MM.1S (cell line): Measurements from ENCODE around the gene ZNF776.

ENCODE experiments used
- DNase-seq: peaks from one replicate; pipeline ENCODE4 v3.0.0-alpha.2; 2015
- H2AFZ ChIP-seq: fragments of 300-600 bp; sonication (generic); 2 replicates; pipeline ENCODE4 v1.6.0; 2016; ENCODE audit warnings: antibody characterized with exemption, low read length
- H3F3A ChIP-seq: fragments of 300-600 bp; sonication (generic); 2 replicates; pipeline ENCODE4 v1.6.1; 2016; ENCODE audit warnings: mild to moderate bottlenecking, antibody characterized with exemption, low read length, moderate library complexity, mixed read lengths; ENCODE audit not compliant: insufficient read depth
- H3K27ac ChIP-seq: fragments of 300-600 bp; sonication (generic); 2 replicates; pipeline ENCODE4 v1.5.1; 2016; ENCODE audit warnings: mild to moderate bottlenecking, low read length
- H3K27me3 ChIP-seq: fragments of 300-600 bp; sonication (generic); replicated peaks from 2 replicates; pipeline ENCODE4 v1.6.0; 2016; ENCODE audit warnings: low read length; ENCODE audit not compliant: insufficient read depth
- H3K36me3 ChIP-seq: fragments of 300-600 bp; sonication (generic); replicated peaks from 2 replicates; pipeline ENCODE4 v1.6.1; 2016; ENCODE audit warnings: mild to moderate bottlenecking, low read length, mixed read lengths; ENCODE audit not compliant: insufficient read depth
- H3K4me1 ChIP-seq: fragments of 300-600 bp; sonication (generic); 2 replicates; pipeline ENCODE4 v1.6.1; 2016; ENCODE audit warnings: low read length, mixed read lengths
- H3K4me2 ChIP-seq: fragments of 300-600 bp; sonication (generic); 2 replicates; pipeline ENCODE4 v1.6.0; 2016; ENCODE audit warnings: low read depth, low read length
- H3K4me3 ChIP-seq: fragments of 300-600 bp; sonication (generic); 2 replicates; pipeline ENCODE4 v1.5.1; 2016; ENCODE audit warnings: low read length, mixed read lengths
- H3K79me2 ChIP-seq: fragments of 300-600 bp; sonication (generic); 2 replicates; pipeline ENCODE4 v1.6.1; 2016; ENCODE audit warnings: mixed run types, low read length, mixed read lengths
- H3K9ac ChIP-seq: fragments of 300-600 bp; sonication (generic); 2 replicates; pipeline ENCODE4 v1.6.1; 2016; ENCODE audit warnings: low read length, mixed read lengths
- H3K9me2 ChIP-seq: fragments of 300-600 bp; sonication (generic); replicated peaks from 2 replicates; pipeline ENCODE4 v1.6.1; 2016; ENCODE audit warnings: mild to moderate bottlenecking, low read length, mixed read lengths; ENCODE audit not compliant: insufficient read depth
- H3K9me3 ChIP-seq: fragments of 300-600 bp; sonication (generic); replicated peaks from 2 replicates; pipeline ENCODE4 v1.6.1; 2016; ENCODE audit warnings: mild to moderate bottlenecking, low read length, mixed read lengths; ENCODE audit not compliant: insufficient read depth
- H4K20me1 ChIP-seq: fragments of 300-600 bp; sonication (generic); 2 replicates; pipeline ENCODE4 v1.6.1; 2016; ENCODE audit warnings: mild to moderate bottlenecking, low read length, moderate library complexity, mixed read lengths; ENCODE audit not compliant: insufficient read depth
- CTCF ChIP-seq: fragments of 300-600 bp; sonication (generic); IDR thresholded peaks from 2 replicates; pipeline ENCODE4 v1.5.1; 2016; ENCODE audit warnings: antibody characterized with exemption, low read length, mixed read lengths
- EZH2 ChIP-seq: fragments of 300-600 bp; sonication (generic); optimal IDR thresholded peaks from 2 replicates; pipeline ENCODE3; 2017; ENCODE audit warnings: low read depth, mild to moderate bottlenecking, antibody characterized with exemption, low read length, mixed read lengths
- EZH2phosphoT487 ChIP-seq: fragments of 300-600 bp; sonication (generic); IDR thresholded peaks from 2 replicates; pipeline ENCODE4 v1.6.1; 2018; ENCODE audit warnings: antibody characterized with exemption, low read length

ZNF776 gene

GRCh38 chr19:57746580-57747471, at the start of gene ZNF776:
TSS of gene ZNF776 (plus strand) at chr19:57746815. CDS start at chr19:57747059, 244 bp downstream.
- Histone ChIP-seq H2AFZ (peak within 1 kb of the TSS; percentile 79), H4K20me1 (no peaks in the 10 kb centered on the region)

DNA sequence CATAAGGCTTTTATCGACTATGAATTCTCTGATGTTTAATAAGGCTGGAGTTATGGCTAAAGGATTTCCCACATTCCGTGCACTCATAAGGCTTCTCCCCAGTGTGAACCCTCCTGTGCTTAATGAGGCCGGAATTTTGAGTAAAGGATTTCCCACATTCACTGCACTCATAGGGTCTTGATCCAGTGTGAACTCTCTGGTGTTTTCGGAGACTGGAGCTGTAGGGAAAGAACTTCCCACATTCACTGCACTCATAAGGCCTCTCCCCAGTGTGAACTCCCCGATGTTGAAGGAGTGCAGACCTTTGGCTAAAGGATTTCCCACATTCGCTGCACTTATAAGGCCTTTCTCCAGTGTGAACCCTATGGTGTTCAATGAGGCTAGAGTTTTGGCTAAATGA, 45.0 kb upstream of the ZNF776 start:
- no peaks in the 10 kb centered on the region for H3K9me2 ChIP-seq
- H3F3A ChIP-seq, result no peaks in the 10 kb centered on the region
- no peak overlapping the region for H2AFZ ChIP-seq
- no peak overlapping the region for H3K27ac ChIP-seq
- no peak for DNase-seq
- H3K36me3 ChIP-seq, result no peaks in the 10 kb centered on the region
- TF ChIP-seq EZH2, result no peak
- no peak for TF ChIP-seq EZH2phosphoT487
- TF ChIP-seq CTCF, result no peak
- H3K4me1 ChIP-seq, result no peaks in the 10 kb centered on the region
- no peak overlapping the region for H3K9ac ChIP-seq
- H3K79me2 ChIP-seq, result no peaks in the 10 kb centered on the region
- H4K20me1 ChIP-seq, result no peaks in the 10 kb centered on the region
- H3K4me3 ChIP-seq, result no peak overlapping the region
- H3K27me3 ChIP-seq, result no peaks in the 10 kb centered on the region
- no peaks in the 10 kb centered on the region for H3K9me3 ChIP-seq
- no peak overlapping the region for H3K4me2 ChIP-seq

More at GRCh38 chr19:57746580-57747471, at the start of gene ZNF776:
- Histone ChIP-seq H3K79me2 (peaks cover 15% of the 10 kb centered on the region), H3K4me2 (peak within 1 kb of the TSS; percentile 67), H3F3A (no peaks in the 10 kb centered on the region), H3K36me3 (peaks cover 8% of the 10 kb centered on the region; the same call in 1 of the 2 replicates), H3K9me3 (no peaks in the 10 kb centered on the region), H3K9ac (peak within 1 kb of the TSS; percentile 58), H3K9me2 (no peaks in the 10 kb centered on the region), H3K4me3 (peak within 1 kb of the TSS; percentile 79), H3K27ac (no peak within 1 kb of the TSS), H3K4me1 (no peaks in the 10 kb centered on the region), H3K27me3 (no peaks in the 10 kb centered on the region)
- no peak for TF ChIP-seq EZH2phosphoT487
- TF ChIP-seq CTCF, result no peak
- no peak for TF ChIP-seq EZH2
- peak; percentile 94 for DNase-seq

DNA sequence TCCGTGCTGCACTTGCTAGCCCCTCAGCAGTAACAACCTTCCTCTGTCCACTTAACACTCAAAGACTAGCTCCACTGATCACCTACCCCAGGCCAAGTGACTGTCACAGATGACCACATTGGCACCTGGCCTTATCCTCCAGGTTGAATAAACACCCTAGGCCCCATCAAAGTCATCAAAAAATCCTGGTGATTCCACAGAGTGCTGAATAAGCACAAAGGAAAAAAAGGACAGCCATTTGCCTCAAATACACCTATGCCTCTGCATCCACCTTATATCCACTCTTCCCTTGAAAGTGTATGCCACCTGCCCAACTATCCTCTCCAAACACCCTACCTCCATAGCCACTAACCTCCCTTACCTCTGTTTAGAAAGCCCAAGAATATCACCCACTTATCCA, 40.3 kb upstream of the ZNF776 start:
- DNase-seq, result no peak
- no peaks in the 10 kb centered on the region for H3K36me3 ChIP-seq
- no peaks in the 10 kb centered on the region for H3K9me3 ChIP-seq
- no peaks in the 10 kb centered on the region for H3F3A ChIP-seq
- no peak overlapping the region for H3K4me3 ChIP-seq
- TF ChIP-seq EZH2 (no peak), EZH2phosphoT487 (no peak), CTCF (no peak)
- H3K9ac ChIP-seq, result no peak overlapping the region
- no peaks in the 10 kb centered on the region for H3K27me3 ChIP-seq
- no peaks in the 10 kb centered on the region for H3K9me2 ChIP-seq
- no peaks in the 10 kb centered on the region for H4K20me1 ChIP-seq
- no peaks in the 10 kb centered on the region for H3K4me1 ChIP-seq
- H3K27ac ChIP-seq, result no peak overlapping the region
- no peak overlapping the region for H3K4me2 ChIP-seq
- H3K79me2 ChIP-seq, result no peaks in the 10 kb centered on the region
- no peak overlapping the region for H2AFZ ChIP-seq
